Liver (tissue), 9 donors: ENCODE results near the gene MKKS. TPM values are rescaled to one million over a fixed set of nuclear protein-coding genes. Genes with fewer than 3 reads are reported as not detected.
A peak's percentile ranks its signal among the peaks of the same experiment; 100 is the strongest.

Experiments
- DNase-seq: peaks from one replicate; pipeline ENCODE4 v3.0.0-alpha.2; 2017; ENCODE audit warnings: low spot score
- H3K27ac ChIP-seq, 2 donors: one replicate each; pipeline ENCODE4 v1.7.0; 2013; ENCODE audit warnings: inconsistent platforms in 2 of 2, low read length in 2 of 2, control low read depth in 1 of 2, low read depth in 1 of 2, mild to moderate bottlenecking in 1 of 2
- H3K27me3 ChIP-seq, 4 donors: one replicate each; pipeline versions ENCODE4 v1.6.1 to v1.7.0; 2013; ENCODE audit warnings: low read length in 3 of 4, inconsistent platforms in 1 of 4, mild to moderate bottlenecking in 1 of 4, moderate library complexity in 1 of 4; ENCODE audit not compliant: control insufficient read depth in 4 of 4, insufficient read depth in 4 of 4
- H3K36me3 ChIP-seq, 4 donors: one replicate each; pipeline versions ENCODE4 v1.6.1 to v1.7.0; 2013; ENCODE audit warnings: low read length in 3 of 4, mild to moderate bottlenecking in 3 of 4, low read depth in 1 of 4, moderate library complexity in 1 of 4; ENCODE audit not compliant: control insufficient read depth in 4 of 4, insufficient read depth in 3 of 4
- H3K4me1 ChIP-seq, 4 donors: one replicate each; pipeline versions ENCODE4 v1.6.1 to v1.7.0; 2013; ENCODE audit warnings: low read length in 3 of 4, mild to moderate bottlenecking in 3 of 4, moderate library complexity in 1 of 4; ENCODE audit not compliant: control insufficient read depth in 4 of 4, insufficient read depth in 4 of 4
- H3K4me3 ChIP-seq, 3 donors: one replicate each; pipeline versions ENCODE4 v1.6.1 to v1.7.0; 2013; ENCODE audit warnings: low read length in 3 of 3, control low read depth in 1 of 3, low read depth in 1 of 3, mild to moderate bottlenecking in 1 of 3
- H3K9ac ChIP-seq, 2 donors: one replicate each; pipeline ENCODE4 v1.7.0; 2013; ENCODE audit warnings: low read length in 2 of 2, mild to moderate bottlenecking in 2 of 2, moderate library complexity in 2 of 2, control low read depth in 1 of 2, low read depth in 1 of 2
- H3K9me3 ChIP-seq, 4 donors: one replicate each; pipeline versions ENCODE4 v1.6.1 to v1.7.0; 2013; ENCODE audit warnings: low read length in 3 of 4; ENCODE audit not compliant: control insufficient read depth in 4 of 4
- FOXA2 ChIP-seq: IDR thresholded peaks from 2 replicates; pipeline ENCODE4 v1.6.1; 2016; ENCODE audit warnings: antibody characterized with exemption
- GABPA ChIP-seq, 2 donors: IDR thresholded peaks in 1 of 2; conservative IDR thresholded peaks in 1 of 2; 2 replicates each; pipeline ENCODE4 v1.6.1; 2016; ENCODE audit warnings: antibody characterized with exemption in 2 of 2, mild to moderate bottlenecking in 1 of 2, moderate library complexity in 1 of 2
- HNF4G ChIP-seq: IDR thresholded peaks from 2 replicates; pipeline ENCODE4 v1.6.1; 2016; ENCODE audit warnings: antibody characterized with exemption
- NR2F2 ChIP-seq: IDR thresholded peaks from 2 replicates; pipeline ENCODE4 v1.6.1; 2016; ENCODE audit warnings: antibody characterized with exemption
- RAD21 ChIP-seq, 2 donors: IDR thresholded peaks; 2 replicates each; pipeline ENCODE4 v1.6.1; 2016; ENCODE audit warnings: antibody characterized with exemption in 2 of 2, mild to moderate bottlenecking in 2 of 2
- RXRA ChIP-seq, 2 donors: IDR thresholded peaks; 2 replicates each; pipeline ENCODE4 v1.6.1; 2017 to 2018; ENCODE audit warnings: antibody characterized with exemption in 2 of 2, mild to moderate bottlenecking in 1 of 2
- SP1 ChIP-seq: IDR thresholded peaks from 2 replicates; pipeline ENCODE4 v1.6.1; 2018; ENCODE audit warnings: antibody characterized with exemption, mild to moderate bottlenecking
- TAF1 ChIP-seq: conservative IDR thresholded peaks from 2 replicates; pipeline ENCODE4 v1.6.1; 2016; ENCODE audit warnings: antibody characterized with exemption, mild to moderate bottlenecking
- YY1 ChIP-seq: IDR thresholded peaks from 2 replicates; pipeline ENCODE4 v1.6.1; 2016; ENCODE audit warnings: antibody characterized with exemption, mild to moderate bottlenecking
- WGBS: extraction: QIAGEN DNeasy Blood & Tissue Kit; methylation state at CpG from one replicate; pipeline ENCODE4 v1.1.7; 2013; 5-methylcytosine and 5-hydroxymethylcytosine counted together
- polyA plus RNA-seq, 2 donors: library from polyadenylated mRNA; stranded (reverse) in 1 of 2; unstranded in 1 of 2; fragments of 200-250 nt in 1 of 2; fragments of >200 nt in 1 of 2; fragmentation: Nextera tagmentation in 1 of 2; extraction: Ambion mirVana in 1 of 2; gene quantifications; one replicate each; pipeline versions ENCODE4 v1.2.1 to v1.2.3, GENCODE V29; 2013 to 2015
- total RNA-seq, 2 donors: library from RNA; depleted of rRNA; stranded (reverse); fragments of >200 nt; gene quantifications; one replicate each; pipeline ENCODE4 v1.2.3, GENCODE V29; 2014
- TF ChIP-seq, protein P1 (sequence below): IDR thresholded peaks from 2 replicates; pipeline ENCODE4 v1.6.1; 2016; ENCODE audit warnings: antibody characterized with exemption
- TF ChIP-seq, protein P2 (sequence below): fragments of 150-350 bp; IDR thresholded peaks from 2 replicates; pipeline ENCODE4 v1.5.1; 2017; ENCODE audit warnings: improper control_type of control experiment, low read depth, low read length; ENCODE audit not compliant: missing input control
- TF ChIP-seq, protein P3 (sequence below): IDR thresholded peaks from 2 replicates; pipeline ENCODE4 v1.6.1; 2016; ENCODE audit warnings: antibody characterized with exemption
- TF ChIP-seq, protein P4 (sequence below): IDR thresholded peaks from 2 replicates; pipeline ENCODE4 v1.6.1; 2016; ENCODE audit warnings: antibody characterized with exemption
- donor health status: healthy.
- donor health status: healthy.
- donor health status: healthy.
- donor health status: healthy.
- donor health status: healthy.

MKKS gene
- total and polyA plus RNA-seq, 4 donors, result 8.3 to 19.1 (median 14.7) TPM

DNA sequence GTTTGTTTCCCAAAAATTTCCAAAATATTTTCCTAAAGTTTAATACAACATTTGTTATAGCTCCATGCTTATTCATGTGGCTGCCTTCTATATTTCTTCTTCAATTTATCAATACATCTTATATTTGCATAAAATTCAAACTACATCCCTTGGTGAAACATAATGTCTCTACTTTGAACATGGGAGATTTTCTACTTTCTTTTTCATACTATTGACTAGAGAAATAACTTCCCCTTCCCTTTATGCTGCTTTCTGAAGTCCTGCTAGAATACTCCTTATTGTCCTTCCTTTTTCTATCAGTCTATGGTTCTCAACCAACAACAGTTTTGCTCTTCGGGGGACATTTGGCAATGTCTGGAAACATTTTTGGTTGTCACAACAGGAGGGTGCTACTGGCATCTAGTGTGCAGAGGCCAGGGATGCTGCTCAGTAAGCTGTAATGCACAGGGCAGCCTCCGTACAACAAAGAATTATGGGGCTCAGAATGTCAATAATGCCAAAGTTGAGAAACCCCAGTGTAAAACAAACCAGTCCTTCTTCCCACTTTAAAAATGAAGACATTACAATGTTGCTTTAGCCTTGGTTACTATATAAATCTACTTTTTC is 29.9 kb downstream of the MKKS start:
- H3K9ac ChIP-seq, result no peak overlapping the region
- H3K36me3 ChIP-seq, result peaks cover 0 to 10% (median 5%) of the 10 kb centered on the region in 4 donors
- WGBS, result 63% methylated on average over 2 of the region's 2 CpGs
- H3K4me1 ChIP-seq, result peaks cover 0 to 19% (median 12%) of the 10 kb centered on the region in 4 donors
- no peak overlapping the region for H3K4me3 ChIP-seq
- H3K27ac ChIP-seq, result no peak overlapping the region
- TF ChIP-seq, protein P1, sequence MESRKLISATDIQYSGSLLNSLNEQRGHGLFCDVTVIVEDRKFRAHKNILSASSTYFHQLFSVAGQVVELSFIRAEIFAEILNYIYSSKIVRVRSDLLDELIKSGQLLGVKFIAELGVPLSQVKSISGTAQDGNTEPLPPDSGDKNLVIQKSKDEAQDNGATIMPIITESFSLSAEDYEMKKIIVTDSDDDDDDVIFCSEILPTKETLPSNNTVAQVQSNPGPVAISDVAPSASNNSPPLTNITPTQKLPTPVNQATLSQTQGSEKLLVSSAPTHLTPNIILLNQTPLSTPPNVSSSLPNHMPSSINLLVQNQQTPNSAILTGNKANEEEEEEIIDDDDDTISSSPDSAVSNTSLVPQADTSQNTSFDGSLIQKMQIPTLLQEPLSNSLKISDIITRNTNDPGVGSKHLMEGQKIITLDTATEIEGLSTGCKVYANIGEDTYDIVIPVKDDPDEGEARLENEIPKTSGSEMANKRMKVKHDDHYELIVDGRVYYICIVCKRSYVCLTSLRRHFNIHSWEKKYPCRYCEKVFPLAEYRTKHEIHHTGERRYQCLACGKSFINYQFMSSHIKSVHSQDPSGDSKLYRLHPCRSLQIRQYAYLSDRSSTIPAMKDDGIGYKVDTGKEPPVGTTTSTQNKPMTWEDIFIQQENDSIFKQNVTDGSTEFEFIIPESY, result no peak
- TF ChIP-seq, protein P2, sequence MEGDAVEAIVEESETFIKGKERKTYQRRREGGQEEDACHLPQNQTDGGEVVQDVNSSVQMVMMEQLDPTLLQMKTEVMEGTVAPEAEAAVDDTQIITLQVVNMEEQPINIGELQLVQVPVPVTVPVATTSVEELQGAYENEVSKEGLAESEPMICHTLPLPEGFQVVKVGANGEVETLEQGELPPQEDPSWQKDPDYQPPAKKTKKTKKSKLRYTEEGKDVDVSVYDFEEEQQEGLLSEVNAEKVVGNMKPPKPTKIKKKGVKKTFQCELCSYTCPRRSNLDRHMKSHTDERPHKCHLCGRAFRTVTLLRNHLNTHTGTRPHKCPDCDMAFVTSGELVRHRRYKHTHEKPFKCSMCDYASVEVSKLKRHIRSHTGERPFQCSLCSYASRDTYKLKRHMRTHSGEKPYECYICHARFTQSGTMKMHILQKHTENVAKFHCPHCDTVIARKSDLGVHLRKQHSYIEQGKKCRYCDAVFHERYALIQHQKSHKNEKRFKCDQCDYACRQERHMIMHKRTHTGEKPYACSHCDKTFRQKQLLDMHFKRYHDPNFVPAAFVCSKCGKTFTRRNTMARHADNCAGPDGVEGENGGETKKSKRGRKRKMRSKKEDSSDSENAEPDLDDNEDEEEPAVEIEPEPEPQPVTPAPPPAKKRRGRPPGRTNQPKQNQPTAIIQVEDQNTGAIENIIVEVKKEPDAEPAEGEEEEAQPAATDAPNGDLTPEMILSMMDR, result peak; percentile 22
- TF ChIP-seq RAD21 (IDR thresholded peaks at IDR 0.05) (peak; percentile 52 to 69), FOXA2 (no peak), GABPA (IDR thresholded peaks at IDR 0.05 in 1 of 2, conservative IDR thresholded peaks at IDR 0.05 in 1 of 2) (no peak)
- TF ChIP-seq, protein P3, sequence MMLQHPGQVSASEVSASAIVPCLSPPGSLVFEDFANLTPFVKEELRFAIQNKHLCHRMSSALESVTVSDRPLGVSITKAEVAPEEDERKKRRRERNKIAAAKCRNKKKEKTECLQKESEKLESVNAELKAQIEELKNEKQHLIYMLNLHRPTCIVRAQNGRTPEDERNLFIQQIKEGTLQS, result no peak
- no peaks in the 10 kb centered on the region for H3K9me3 ChIP-seq
- no peaks in the 10 kb centered on the region for H3K27me3 ChIP-seq
- DNase-seq, result no peak

DNA sequence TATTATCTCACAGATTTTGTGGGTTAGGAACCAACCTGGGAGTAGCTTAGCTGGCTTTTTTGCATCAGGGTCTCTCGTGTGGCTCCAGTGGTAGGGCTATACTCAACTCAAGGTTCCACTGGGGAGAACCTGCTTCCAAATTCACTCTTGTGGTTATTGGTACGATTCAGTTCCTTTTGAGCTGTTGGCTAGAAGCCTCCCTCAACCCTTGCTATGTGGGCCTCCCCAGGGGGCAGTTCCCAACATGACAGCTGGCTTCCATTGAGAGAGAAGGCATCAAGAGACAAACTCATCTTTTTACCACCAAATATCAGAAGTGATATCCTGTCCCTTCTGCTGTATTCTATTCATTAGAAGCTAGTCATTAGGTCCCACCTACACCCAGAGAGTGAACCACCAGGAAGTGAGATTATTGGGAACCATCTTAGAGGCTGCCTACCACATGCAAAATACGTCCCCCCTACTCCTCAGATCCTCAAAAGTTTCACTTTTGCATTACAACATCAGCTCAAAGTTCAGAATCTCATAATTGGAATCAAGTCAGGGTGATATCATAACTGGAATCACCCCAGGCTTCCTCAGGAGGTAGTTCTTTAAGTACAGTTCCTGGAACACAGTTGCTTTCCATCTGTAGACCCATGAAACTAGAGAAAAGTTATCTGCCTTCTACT is 30.9 kb downstream of the MKKS start:
- Histone ChIP-seq H3K9ac (no peak overlapping the region), H3K36me3 (peaks cover 0 to 10% (median 5%) of the 10 kb centered on the region in 4 donors), H3K9me3 (no peaks in the 10 kb centered on the region), H3K4me3 (no peak overlapping the region), H3K27me3 (no peaks in the 10 kb centered on the region), H3K4me1 (peaks cover 0 to 19% (median 12%) of the 10 kb centered on the region in 4 donors), H3K27ac (no peak overlapping the region)
- no peak for DNase-seq
- WGBS, result 76% methylated on average over 3 of the region's 3 CpGs
- no peak for TF ChIP-seq RXRA (IDR thresholded peaks at IDR 0.05)
- TF ChIP-seq NR2F2, result no peak
- TF ChIP-seq TAF1, result no peak
- TF ChIP-seq YY1, result no peak
- TF ChIP-seq, protein P4, sequence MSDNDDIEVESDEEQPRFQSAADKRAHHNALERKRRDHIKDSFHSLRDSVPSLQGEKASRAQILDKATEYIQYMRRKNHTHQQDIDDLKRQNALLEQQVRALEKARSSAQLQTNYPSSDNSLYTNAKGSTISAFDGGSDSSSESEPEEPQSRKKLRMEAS, result no peak

DNA sequence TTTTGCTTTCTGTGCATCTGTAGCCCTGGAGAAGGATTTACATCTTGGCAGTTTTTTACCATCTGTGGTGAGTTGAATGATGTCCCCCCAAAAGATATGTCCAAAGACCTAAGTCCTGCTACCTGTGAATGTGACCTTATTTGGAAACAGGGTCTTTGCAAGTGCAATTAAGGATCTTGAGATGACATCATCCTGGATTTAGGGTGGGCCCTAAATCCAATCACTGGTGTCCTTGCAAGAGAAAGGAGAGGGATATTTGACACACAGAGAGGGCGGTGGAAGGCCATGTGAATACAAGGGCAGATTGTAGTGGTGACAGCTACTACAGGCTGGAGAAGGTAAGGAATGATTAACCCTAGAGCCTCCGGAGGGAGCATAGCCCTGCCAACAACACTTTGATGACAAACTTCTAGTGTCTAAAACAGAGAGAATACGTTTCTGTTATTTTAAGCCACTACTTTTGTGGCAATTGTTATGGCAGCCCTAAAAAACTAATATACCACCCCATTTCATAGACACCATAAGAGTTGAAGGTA is 35.1 kb downstream of the MKKS start:
- Histone ChIP-seq H3K4me1 (peaks cover 0 to 7% (median 3%) of the 10 kb centered on the region in 4 donors), H3K36me3 (no peaks in the 10 kb centered on the region), H3K4me3 (no peak overlapping the region), H3K27ac (no peak overlapping the region), H3K9ac (no peak overlapping the region), H3K9me3 (no peaks in the 10 kb centered on the region), H3K27me3 (no peaks in the 10 kb centered on the region)
- WGBS, result 75% methylated on average over 3 of the region's 3 CpGs
- no peak for DNase-seq
- TF ChIP-seq, protein P1, result no peak
- TF ChIP-seq, protein P2, result no peak
- TF ChIP-seq HNF4G (no peak), SP1 (no peak), RAD21 (IDR thresholded peaks at IDR 0.05) (no peak), TAF1 (no peak)
